ENCODE measurements around the gene OTOL1.
"Not testable (repeated sequence)": the region's sequence is repeated elsewhere in the genome, so short reads cannot be mapped to it uniquely, and the experiment has no call there.

OTOL1 gene

GRCh38 chr3:161496508-161496907, at the start of gene OTOL1:
OTOL1 (plus strand) TSS chr3:161496808; CDS start chr3:161496808, 0 bp downstream.
- DNase-seq = no peak

GRCh38 chr3:161449785-161450184, 46.8 kb upstream of the OTOL1 start:
- DNase-seq = no peak

DNA sequence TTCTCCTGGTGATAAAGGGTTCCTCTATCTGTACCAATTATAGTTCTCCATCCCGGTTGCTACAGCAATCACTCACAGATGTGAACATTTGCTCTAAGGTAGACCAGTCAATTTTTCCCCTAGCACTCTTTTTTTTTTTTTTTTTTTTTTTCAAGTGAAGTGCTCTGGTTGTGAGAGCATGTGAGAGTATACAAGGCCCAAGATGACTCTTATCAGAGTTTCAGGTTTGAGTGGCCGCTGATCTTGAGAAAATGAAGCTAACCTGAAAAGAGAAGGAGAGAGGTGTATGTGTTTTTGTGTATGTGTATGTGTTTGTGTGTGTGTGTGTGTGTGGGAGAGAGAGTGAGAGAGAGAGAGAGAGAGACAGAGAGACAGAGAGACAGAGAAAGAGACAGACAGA, 44.4 kb upstream of the OTOL1 start:
- DNase-seq = no peak

GRCh38 chr3:161454615-161455014, 42.0 kb upstream of the OTOL1 start:
- no peak for DNase-seq

DNA sequence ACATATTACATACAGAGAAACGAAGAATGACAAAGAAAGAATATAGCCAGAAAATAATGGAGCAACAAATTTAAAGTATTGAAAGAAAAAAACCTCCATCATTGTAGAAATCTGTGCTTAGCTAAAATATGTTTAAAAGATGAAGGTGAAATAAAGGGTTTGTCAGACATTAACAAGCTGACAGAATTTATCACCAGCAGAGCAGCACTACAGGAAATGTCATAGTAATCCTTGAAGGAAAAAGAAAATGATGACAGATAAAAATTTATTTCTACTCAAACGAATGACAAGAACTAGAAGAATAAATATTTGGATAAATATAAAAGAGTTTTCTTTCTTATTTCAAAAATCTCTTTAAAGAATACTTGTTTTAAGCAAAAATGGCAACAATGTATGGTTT, 40.6 kb upstream of the OTOL1 start:
- DNase-seq = no peak

- DNase-seq = no peak
Measured at GRCh38 chr3:161462138-161462537, 34.5 kb upstream of the OTOL1 start.

DNA sequence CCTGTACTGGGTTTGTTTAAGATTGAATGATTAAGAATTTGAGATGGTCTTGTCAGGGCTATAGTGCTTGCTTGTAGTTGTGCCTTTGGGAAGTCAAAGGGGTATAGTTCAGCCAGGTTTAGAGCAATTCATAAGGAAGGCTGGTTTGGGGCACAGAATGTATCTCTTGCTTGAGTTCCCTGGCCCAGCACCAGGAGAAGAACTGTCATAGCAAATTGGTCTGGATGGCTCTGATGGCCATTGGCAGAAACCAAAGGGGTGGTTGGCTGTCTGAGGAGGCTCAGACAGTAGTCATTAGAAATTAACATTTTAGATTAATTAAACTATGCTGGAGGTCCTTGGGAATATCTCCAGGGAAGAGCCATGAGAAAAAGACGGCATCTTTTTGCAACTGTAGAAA, 25.4 kb upstream of the OTOL1 start:
- DNase-seq = no peak

DNA sequence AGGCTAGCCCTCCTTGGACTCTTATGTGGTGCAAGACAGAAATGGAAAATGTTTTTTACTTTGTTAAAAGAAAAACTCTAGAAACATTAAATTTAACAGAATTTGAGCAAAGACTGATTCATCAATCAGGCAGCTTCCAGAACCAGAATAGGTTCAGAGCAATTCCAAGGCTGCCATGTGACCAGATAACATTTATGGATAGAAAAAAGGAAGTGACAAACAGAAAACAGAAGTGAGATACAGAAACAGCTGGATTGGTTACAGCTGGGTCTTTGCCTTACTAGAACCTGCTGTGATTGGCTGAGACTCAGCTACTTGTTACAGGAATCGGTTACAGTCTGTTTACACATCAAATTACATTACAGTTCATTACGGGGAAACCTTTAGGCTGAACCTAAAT, 22.5 kb upstream of the OTOL1 start:
- DNase-seq = no peak

- peak; percentile 37 for DNase-seq
Measured at GRCh38 chr3:161474741-161475140, 21.9 kb upstream of the OTOL1 start.

- no peak for DNase-seq
Measured at GRCh38 chr3:161475206-161475605, 21.4 kb upstream of the OTOL1 start.

DNA sequence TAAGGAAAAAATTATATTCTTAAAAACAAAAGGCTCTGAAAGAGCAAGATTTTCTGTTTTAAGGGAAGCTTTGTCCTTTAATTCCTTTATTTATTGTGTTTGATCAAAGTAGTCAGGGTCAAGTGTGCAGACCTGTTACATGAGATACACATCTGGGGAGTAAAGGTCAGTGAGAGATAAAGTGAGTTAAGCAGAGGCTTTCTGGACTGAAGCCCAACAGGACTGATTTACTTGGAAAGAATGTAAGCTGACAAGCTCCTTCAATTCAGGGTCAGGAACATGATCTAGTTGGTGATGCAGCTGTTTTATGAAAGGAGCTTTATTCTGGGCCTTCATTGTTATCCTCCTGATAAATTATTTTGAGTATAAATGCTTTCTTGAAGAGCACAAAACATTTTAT, 20.7 kb upstream of the OTOL1 start:
- no peak for DNase-seq

- no peak for DNase-seq
Measured at GRCh38 chr3:161484226-161484625, 12.4 kb upstream of the OTOL1 start.

DNA sequence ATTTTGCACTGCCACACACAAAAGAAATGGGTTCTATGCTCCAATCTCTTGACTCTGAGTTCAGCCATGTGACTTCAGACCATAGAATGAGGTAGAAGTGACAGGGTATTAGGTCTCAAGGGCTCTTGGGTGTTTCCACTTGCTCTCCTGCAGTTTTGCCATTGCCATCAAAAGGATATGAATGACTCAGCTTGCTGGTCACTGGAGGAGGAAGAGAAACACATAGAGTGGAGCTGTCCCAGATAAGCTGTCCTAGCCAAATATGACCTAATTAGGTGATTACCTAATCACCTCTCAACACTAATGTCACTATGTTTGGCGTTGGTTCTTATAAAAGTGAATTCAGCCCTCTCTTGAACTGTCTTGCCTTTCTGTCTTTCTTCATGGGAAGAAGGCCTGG, 8.3 kb upstream of the OTOL1 start:
- DNase-seq = not testable (repeated sequence)

- DNase-seq = no peak
Measured at GRCh38 chr3:161489395-161489794, 7.2 kb upstream of the OTOL1 start.

- DNase-seq = not testable (repeated sequence)
Measured at GRCh38 chr3:161490845-161491244, 5.8 kb upstream of the OTOL1 start.

DNA sequence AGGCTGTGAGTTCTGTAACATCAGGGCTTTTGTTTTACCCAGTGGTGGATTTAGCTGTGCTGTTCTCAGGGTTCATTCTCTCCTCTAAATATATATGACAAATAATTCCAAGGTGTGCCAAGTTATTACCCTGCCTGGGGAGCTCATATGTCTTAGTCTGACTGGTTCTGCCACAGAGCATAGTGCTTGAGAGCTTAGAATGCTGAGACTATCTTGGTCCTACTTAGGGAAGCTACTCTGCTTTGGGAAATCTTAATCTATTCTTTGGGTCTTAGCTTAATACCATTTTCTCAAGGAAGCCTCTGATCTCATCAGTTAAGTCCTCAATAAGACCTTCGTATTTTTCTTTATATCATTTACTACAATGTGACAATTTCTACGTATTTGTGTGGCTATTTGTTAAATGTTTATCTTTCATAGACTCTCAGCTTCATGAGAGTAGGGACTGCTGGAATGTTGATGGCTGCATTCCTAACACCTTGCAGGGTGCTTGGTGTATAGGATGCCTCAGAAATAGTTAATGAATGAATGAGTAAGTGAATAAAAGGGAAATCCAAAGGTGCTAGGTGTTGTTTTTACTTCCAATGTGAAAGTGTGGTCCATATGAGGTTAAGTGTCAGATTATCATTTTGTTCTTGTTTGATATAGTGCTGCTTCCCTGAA, 1.8 kb downstream of the OTOL1 start:
- DNase-seq = no peak

GRCh38 chr3:161500068-161500796, 3.6 kb downstream of the OTOL1 start:
- no peak for DNase-seq

DNA sequence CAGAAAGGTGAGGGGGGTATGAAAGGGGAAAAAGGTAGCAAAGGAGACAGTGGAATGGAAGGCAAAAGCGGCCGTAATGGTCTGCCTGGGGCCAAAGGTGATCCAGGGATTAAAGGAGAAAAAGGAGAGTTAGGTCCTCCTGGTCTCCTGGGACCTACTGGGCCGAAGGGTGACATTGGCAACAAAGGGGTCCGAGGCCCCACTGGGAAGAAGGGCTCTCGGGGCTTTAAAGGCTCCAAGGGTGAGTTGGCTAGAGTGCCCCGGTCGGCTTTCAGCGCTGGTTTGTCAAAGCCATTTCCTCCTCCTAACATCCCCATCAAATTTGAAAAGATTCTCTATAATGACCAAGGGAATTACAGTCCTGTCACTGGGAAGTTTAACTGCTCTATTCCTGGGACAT, 6.7 kb downstream of the OTOL1 start:
- no peak for DNase-seq

- DNase-seq = no peak
Measured at GRCh38 chr3:161508852-161509477, 12.4 kb downstream of the OTOL1 start.

GRCh38 chr3:161510510-161511260, 14.1 kb downstream of the OTOL1 start:
- no peak for DNase-seq

DNA sequence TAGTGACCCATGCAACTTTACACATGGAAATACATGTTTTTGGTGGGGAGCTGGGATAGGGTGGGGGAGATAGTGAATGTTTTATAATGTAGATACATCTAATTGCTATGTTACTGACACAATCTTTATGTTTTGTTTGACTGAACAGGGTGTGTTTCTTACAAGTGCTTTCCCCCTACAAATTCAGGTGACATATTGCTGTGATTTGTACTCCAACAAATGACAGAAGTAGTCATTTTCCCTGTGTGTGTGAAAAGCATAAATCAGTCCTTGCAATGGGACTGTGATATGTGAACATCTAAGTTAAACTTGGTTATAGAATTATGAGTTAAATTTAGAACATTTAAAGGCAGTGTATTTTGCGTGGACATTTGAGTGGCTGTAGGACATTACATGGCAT, 27.3 kb downstream of the OTOL1 start:
- no peak for DNase-seq

- DNase-seq = no peak
Measured at GRCh38 chr3:161531930-161532329, 35.3 kb downstream of the OTOL1 start.

DNA sequence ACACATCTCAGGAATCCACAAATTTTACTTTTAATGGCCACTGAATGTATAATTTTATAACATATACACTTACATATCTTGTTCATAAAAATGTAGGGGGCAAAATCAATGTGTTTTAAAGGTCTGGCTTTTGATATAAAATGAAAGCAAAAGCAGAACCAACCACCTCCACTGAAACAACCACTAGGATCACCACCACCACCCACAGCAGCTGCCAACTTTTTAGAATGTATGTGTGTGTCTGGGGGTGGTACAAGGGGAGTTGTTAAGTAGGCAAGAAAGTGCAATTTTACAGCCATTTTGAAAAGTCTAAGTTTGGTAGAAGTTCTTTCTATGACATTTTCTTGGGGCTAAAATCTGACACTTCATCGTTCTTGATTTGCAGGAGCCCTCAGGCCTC, 44.0 kb downstream of the OTOL1 start:
- no peak for DNase-seq

GRCh38 chr3:161545824-161546223, 49.2 kb downstream of the OTOL1 start:
- no peak for DNase-seq

Measured in NCI-H1694 (cell line).